Measurements from ENCODE around the gene TGFBR3L. TPM values are rescaled to one million over a fixed set of nuclear protein-coding genes. Genes with fewer than 3 reads are reported as not detected.

TGFBR3L gene
- total RNA-seq, 1 experiment from 2014 or later, result 1.7 TPM

- Histone ChIP-seq H3K27me3 (ENCODE audit: control insufficient read depth, insufficient read depth, low read length) (no peaks in the 10 kb centered on the region; the same call in 1 of the 2 replicates), H3K4me3 (ENCODE audit: insufficient read depth, low read depth, low read length) (peak overlapping the region; percentile 88), H3K36me3 (replicated peaks; ENCODE audit: control insufficient read depth, insufficient read depth, low read length) (no peaks in the 10 kb centered on the region; the same call in 1 of the 2 replicates)
- DNase-seq, result peak; percentile 92
Observed at GRCh38 chr19:7904074-7905020, 10.3 kb upstream of the TGFBR3L start.

- H3K4me3 ChIP-seq (ENCODE audit: insufficient read depth, low read depth, low read length), result no peak overlapping the region
- no peak for DNase-seq
- no peaks in the 10 kb centered on the region; the same call in 1 of the 2 replicates for H3K27me3 ChIP-seq (ENCODE audit: control insufficient read depth, insufficient read depth, low read length)
- H3K36me3 ChIP-seq (replicated peaks; ENCODE audit: control insufficient read depth, insufficient read depth, low read length), result no peaks in the 10 kb centered on the region; the same call in 1 of the 2 replicates
Observed at GRCh38 chr19:7905268-7905667, 9.4 kb upstream of the TGFBR3L start.

- Histone ChIP-seq H3K36me3 (replicated peaks; ENCODE audit: control insufficient read depth, insufficient read depth, low read length) (peaks cover 1% of the 10 kb centered on the region; the same call in 1 of the 2 replicates), H3K27me3 (ENCODE audit: control insufficient read depth, insufficient read depth, low read length) (no peaks in the 10 kb centered on the region; the same call in 1 of the 2 replicates), H3K4me3 (ENCODE audit: insufficient read depth, low read depth, low read length) (no peak overlapping the region)
- DNase-seq, result no peak
Observed at GRCh38 chr19:7905859-7906258, 8.8 kb upstream of the TGFBR3L start.

GRCh38 chr19:7907122-7907521, 7.5 kb upstream of the TGFBR3L start:
- no peaks in the 10 kb centered on the region; the same call in 1 of the 2 replicates for H3K27me3 ChIP-seq (ENCODE audit: control insufficient read depth, insufficient read depth, low read length)
- DNase-seq, result no peak
- H3K36me3 ChIP-seq (replicated peaks; ENCODE audit: control insufficient read depth, insufficient read depth, low read length), result peaks cover 1% of the 10 kb centered on the region; the same call in 1 of the 2 replicates
- no peak overlapping the region for H3K4me3 ChIP-seq (ENCODE audit: insufficient read depth, low read depth, low read length)

GRCh38 chr19:7907544-7907943, 7.1 kb upstream of the TGFBR3L start:
- H3K4me3 ChIP-seq (ENCODE audit: insufficient read depth, low read depth, low read length), result no peak overlapping the region
- H3K27me3 ChIP-seq (ENCODE audit: control insufficient read depth, insufficient read depth, low read length), result no peaks in the 10 kb centered on the region
- DNase-seq, result no peak
- peaks cover 1% of the 10 kb centered on the region for H3K36me3 ChIP-seq (replicated peaks; ENCODE audit: control insufficient read depth, insufficient read depth, low read length)

- Histone ChIP-seq H3K4me3 (ENCODE audit: insufficient read depth, low read depth, low read length) (no peak overlapping the region), H3K36me3 (replicated peaks; ENCODE audit: control insufficient read depth, insufficient read depth, low read length) (peaks cover 1% of the 10 kb centered on the region), H3K27me3 (ENCODE audit: control insufficient read depth, insufficient read depth, low read length) (no peaks in the 10 kb centered on the region)
- no peak for DNase-seq
Observed at GRCh38 chr19:7908078-7908699, 6.4 kb upstream of the TGFBR3L start.

GRCh38 chr19:7908742-7909461, 5.7 kb upstream of the TGFBR3L start:
- peak; percentile 83 for DNase-seq
- no peak overlapping the region for H3K4me3 ChIP-seq (ENCODE audit: insufficient read depth, low read depth, low read length)
- no peaks in the 10 kb centered on the region for H3K27me3 ChIP-seq (ENCODE audit: control insufficient read depth, insufficient read depth, low read length)
- H3K36me3 ChIP-seq (replicated peaks; ENCODE audit: control insufficient read depth, insufficient read depth, low read length), result peaks cover 1% of the 10 kb centered on the region

GRCh38 chr19:7909471-7910067, 5.1 kb upstream of the TGFBR3L start:
- no peak for DNase-seq
- H3K36me3 ChIP-seq (replicated peaks; ENCODE audit: control insufficient read depth, insufficient read depth, low read length), result peaks cover 1% of the 10 kb centered on the region
- H3K4me3 ChIP-seq (ENCODE audit: insufficient read depth, low read depth, low read length), result no peak overlapping the region
- H3K27me3 ChIP-seq (ENCODE audit: control insufficient read depth, insufficient read depth, low read length), result peaks cover 4% of the 10 kb centered on the region

- Histone ChIP-seq H3K36me3 (replicated peaks; ENCODE audit: control insufficient read depth, insufficient read depth, low read length) (peaks cover 1% of the 10 kb centered on the region), H3K27me3 (ENCODE audit: control insufficient read depth, insufficient read depth, low read length) (peaks cover 12% of the 10 kb centered on the region), H3K4me3 (ENCODE audit: insufficient read depth, low read depth, low read length) (no peak overlapping the region)
- no peak for DNase-seq
Observed at GRCh38 chr19:7910321-7911161, 4.1 kb upstream of the TGFBR3L start.

GRCh38 chr19:7911508-7912143, 3.0 kb upstream of the TGFBR3L start:
- peaks cover 1% of the 10 kb centered on the region for H3K36me3 ChIP-seq (replicated peaks; ENCODE audit: control insufficient read depth, insufficient read depth, low read length)
- H3K4me3 ChIP-seq (ENCODE audit: insufficient read depth, low read depth, low read length), result no peak overlapping the region
- peaks cover 22% of the 10 kb centered on the region for H3K27me3 ChIP-seq (ENCODE audit: control insufficient read depth, insufficient read depth, low read length)
- no peak for DNase-seq

GRCh38 chr19:7912144-7912696, 2.4 kb upstream of the TGFBR3L start:
- Histone ChIP-seq H3K27me3 (ENCODE audit: control insufficient read depth, insufficient read depth, low read length) (peaks cover 26% of the 10 kb centered on the region), H3K4me3 (ENCODE audit: insufficient read depth, low read depth, low read length) (no peak overlapping the region), H3K36me3 (replicated peaks; ENCODE audit: control insufficient read depth, insufficient read depth, low read length) (peaks cover 1% of the 10 kb centered on the region)
- DNase-seq, result no peak

GRCh38 chr19:7912697-7913564, 1.7 kb upstream of the TGFBR3L start:
- Histone ChIP-seq H3K36me3 (replicated peaks; ENCODE audit: control insufficient read depth, insufficient read depth, low read length) (peaks cover 1% of the 10 kb centered on the region), H3K4me3 (ENCODE audit: insufficient read depth, low read depth, low read length) (no peak overlapping the region), H3K27me3 (ENCODE audit: control insufficient read depth, insufficient read depth, low read length) (peaks cover 33% of the 10 kb centered on the region)
- DNase-seq, result no peak

All from H7 (cell line).